T1000 (cell line): ENCODE data around the gene ARL6IP6.
"Not testable (repeated sequence)": the region's sequence is repeated elsewhere in the genome, so short reads cannot be mapped to it uniquely, and the experiment has no call there.

Experiments
- DNase-seq: peaks from one replicate; lab custom pipeline; 2025; ENCODE audit warnings: mixed read lengths; lab: John Stamatoyannopoulos, UW

The ARL6IP6 gene

GRCh38 chr2:152722639-152723038, 4.2 kb downstream of the ARL6IP6 start:
- DNase-seq, result not testable (repeated sequence)

GRCh38 chr2:152723918-152724317, 5.5 kb downstream of the ARL6IP6 start:
- no peak for DNase-seq

- no peak for DNase-seq
Observed at GRCh38 chr2:152729844-152730243, 11.4 kb downstream of the ARL6IP6 start.

GRCh38 chr2:152730591-152731333, 12.3 kb downstream of the ARL6IP6 start:
- no peak for DNase-seq

- DNase-seq, result not testable (repeated sequence)
Observed at GRCh38 chr2:152737509-152737908, 19.1 kb downstream of the ARL6IP6 start.

GRCh38 chr2:152738438-152738837, 20.0 kb downstream of the ARL6IP6 start:
- DNase-seq, result no peak

- not testable (repeated sequence) for DNase-seq
Observed at GRCh38 chr2:152739705-152740104, 21.3 kb downstream of the ARL6IP6 start.

GRCh38 chr2:152740743-152741328, 22.4 kb downstream of the ARL6IP6 start:
- no peak for DNase-seq

GRCh38 chr2:152743002-152743401, 24.6 kb downstream of the ARL6IP6 start:
- no peak for DNase-seq

- DNase-seq, result not testable (repeated sequence)
Observed at GRCh38 chr2:152747751-152748150, 29.3 kb downstream of the ARL6IP6 start.

- no peak for DNase-seq
Observed at GRCh38 chr2:152755029-152755428, 36.6 kb downstream of the ARL6IP6 start.

- no peak for DNase-seq
Observed at GRCh38 chr2:152759290-152760072, 41.1 kb downstream of the ARL6IP6 start.

- DNase-seq, result no peak
Observed at GRCh38 chr2:152761214-152761613, 42.8 kb downstream of the ARL6IP6 start.

- DNase-seq, result no peak
Observed at GRCh38 chr2:152762202-152762601, 43.8 kb downstream of the ARL6IP6 start.

- DNase-seq, result not testable (repeated sequence)
Observed at GRCh38 chr2:152763208-152763607, 44.8 kb downstream of the ARL6IP6 start.

- DNase-seq, result no peak
Observed at GRCh38 chr2:152763651-152764050, 45.2 kb downstream of the ARL6IP6 start.

- DNase-seq, result no peak
Observed at GRCh38 chr2:152766928-152767327, 48.5 kb downstream of the ARL6IP6 start.

GRCh38 chr2:152781175-152781574, 62.8 kb downstream of the ARL6IP6 start:
- no peak for DNase-seq

GRCh38 chr2:152782171-152782570, 63.8 kb downstream of the ARL6IP6 start:
- no peak for DNase-seq

- no peak for DNase-seq
Observed at GRCh38 chr2:152790883-152791282, 72.5 kb downstream of the ARL6IP6 start.

GRCh38 chr2:152791979-152792378, 73.6 kb downstream of the ARL6IP6 start:
- DNase-seq, result no peak

- no peak for DNase-seq
Observed at GRCh38 chr2:152792974-152793373, 74.6 kb downstream of the ARL6IP6 start.

- no peak for DNase-seq
Observed at GRCh38 chr2:152796941-152797340, 78.5 kb downstream of the ARL6IP6 start.
